SK-N-SH (cell line): ENCODE results near the gene TMEM132D. TPM values are rescaled to one million over a fixed set of nuclear protein-coding genes. Genes with fewer than 3 reads are reported as not detected.

ENCODE experiments used
- CTCF ChIA-PET: fragments of 300-600, 350-600 bp; formaldehyde crosslinking; extraction: SDS; loops from one replicate; lab custom pipeline; 2021; lab: Yijun Ruan, JAX
- POLR2A ChIA-PET: fragments of 350-600 bp; sonication (Branson Sonifier 250); formaldehyde crosslinking; extraction: SDS; loops from one replicate; lab custom pipeline; 2020; ENCODE audit warnings: antibody characterized with exemption, inconsistent platforms; lab: Yijun Ruan, JAX
- DNase-seq: peaks from one replicate; pipeline ENCODE4 v3.0.0; 2012
- H2AFZ ChIP-seq: fragments of 200-600 bp; sonication (generic); 2 replicates; pipeline ENCODE4 v1.8.1; 2016; ENCODE audit warnings: antibody characterized with exemption, mild to moderate bottlenecking, low read depth
- H3F3A ChIP-seq: fragments of 200-600 bp; sonication (generic); replicated peaks from 2 replicates; pipeline ENCODE3; 2016; ENCODE audit warnings: antibody characterized with exemption, mild to moderate bottlenecking; ENCODE audit not compliant: insufficient read depth
- H3K27ac ChIP-seq, 2 experiments: fragments of 200-500 bp in 1 of 2; fragments of 200-600 bp in 1 of 2; sonication (Bioruptor generic) in 1 of 2; sonication (generic), shearing (Covaris generic) in 1 of 2; 2 replicates each; pipeline versions ENCODE4 v1.5.1 to v1.6.1; 2014 to 2016; ENCODE audit warnings: low read depth in 2 of 2, inconsistent platforms in 1 of 2, low read length in 1 of 2, mild to moderate bottlenecking in 1 of 2, mixed read lengths in 1 of 2
- H3K27me3 ChIP-seq: fragments of 200-600 bp; sonication (generic), shearing (Covaris generic); 2 replicates; pipeline ENCODE4 v1.6.1; 2016; ENCODE audit warnings: mixed run types; ENCODE audit not compliant: insufficient read depth
- H3K36me3 ChIP-seq, 2 experiments: fragments of 200-500 bp in 1 of 2; fragments of 200-600 bp in 1 of 2; sonication (Bioruptor generic) in 1 of 2; sonication (generic) in 1 of 2; replicated peaks in 1 of 2; 2 replicates each; pipeline versions ENCODE3 to v1.5.1; 2014 to 2016; ENCODE audit warnings: low read length in 1 of 2, mild to moderate bottlenecking in 1 of 2; ENCODE audit not compliant: insufficient read depth in 2 of 2, control insufficient read depth in 1 of 2
- H3K4me1 ChIP-seq, 2 experiments: fragments of 200-500 bp in 1 of 2; fragments of 200-600 bp in 1 of 2; sonication (Bioruptor generic) in 1 of 2; sonication (generic), shearing (Covaris generic) in 1 of 2; 2 replicates each; pipeline versions ENCODE4 v1.5.1 to v1.6.1; 2014 to 2016; ENCODE audit warnings: low read depth in 1 of 2, low read length in 1 of 2, mixed run types in 1 of 2; ENCODE audit not compliant: insufficient read depth in 2 of 2, control insufficient read depth in 1 of 2
- H3K4me2 ChIP-seq: fragments of 200-600 bp; sonication (generic), shearing (Covaris generic); 2 replicates; pipeline ENCODE4 v1.6.1; 2017; ENCODE audit warnings: mixed run types
- H3K4me3 ChIP-seq, 2 experiments: fragments of 200-500 bp in 1 of 2; fragments of 200-600 bp in 1 of 2; sonication (Bioruptor generic) in 1 of 2; sonication (generic), shearing (Covaris generic) in 1 of 2; 2 replicates each; pipeline versions ENCODE4 v1.5.1 to v1.8.1; 2014 to 2016; ENCODE audit warnings: low read depth in 2 of 2, inconsistent platforms in 1 of 2, low read length in 1 of 2, mild to moderate bottlenecking in 1 of 2, mixed read lengths in 1 of 2, moderate library complexity in 1 of 2
- H3K79me2 ChIP-seq: fragments of 200-600 bp; sonication (generic); 2 replicates; pipeline ENCODE4 v1.8.1; 2017; ENCODE audit warnings: mild to moderate bottlenecking; ENCODE audit not compliant: insufficient read depth
- H3K9ac ChIP-seq: fragments of 200-600 bp; sonication (generic); 2 replicates; pipeline ENCODE4 v1.6.1; 2017; ENCODE audit warnings: mixed run types
- H3K9me2 ChIP-seq: fragments of 200-600 bp; sonication (generic); 2 replicates; pipeline ENCODE4 v1.6.1; 2017; ENCODE audit warnings: mixed run types
- H3K9me3 ChIP-seq: fragments of 200-600 bp; sonication (generic); 2 replicates; pipeline ENCODE4 v1.6.1; 2017; ENCODE audit warnings: mixed run types, mild to moderate bottlenecking, moderate library complexity
- H4K20me1 ChIP-seq: fragments of 200-600 bp; sonication (generic); 2 replicates; pipeline ENCODE4 v1.6.1; 2017; ENCODE audit warnings: mild to moderate bottlenecking, mixed run types; ENCODE audit not compliant: insufficient read depth
- CHD2 ChIP-seq: fragments of 150-350 bp; IDR thresholded peaks from 2 replicates; pipeline ENCODE4 v1.6.1; 2018; ENCODE audit warnings: low read length; ENCODE audit not compliant: partially characterized antibody
- EP300 ChIP-seq, 2 experiments: IDR thresholded peaks; 2 replicates each; pipeline versions ENCODE4 v1.4.0 to v1.6.1; 2012; ENCODE audit warnings: borderline replicate concordance in 1 of 2, low read depth in 1 of 2, low read length in 1 of 2
- EZH2phosphoT487 ChIP-seq: fragments of 200-600 bp; sonication (generic); IDR thresholded peaks from 2 replicates; pipeline ENCODE4 v1.6.1; 2017; ENCODE audit warnings: low read depth, mixed run types, mild to moderate bottlenecking, antibody characterized with exemption, moderate library complexity, borderline replicate concordance
- FOSL2 ChIP-seq: IDR thresholded peaks from 2 replicates; pipeline ENCODE4 v1.4.0; 2012; ENCODE audit warnings: low read depth, mild to moderate bottlenecking, moderate library complexity, borderline replicate concordance
- FOXJ3 ChIP-seq: sonication (generic); formaldehyde crosslinking; IDR thresholded peaks from 2 replicates; pipeline ENCODE4 v1.5.1; 2020; ENCODE audit warnings: mild to moderate bottlenecking, missing genetic modification reagents
- GATA2 ChIP-seq: sonication (generic); formaldehyde crosslinking; IDR thresholded peaks from 2 replicates; pipeline ENCODE4 v1.5.0; 2020; ENCODE audit warnings: mild to moderate bottlenecking, missing genetic modification reagents
- JUND ChIP-seq: IDR thresholded peaks from 2 replicates; pipeline ENCODE4 v1.4.0; 2012
- MEF2A ChIP-seq: IDR thresholded peaks from 2 replicates; pipeline ENCODE4 v1.4.0; 2012; ENCODE audit warnings: low read depth, borderline replicate concordance
- MXI1 ChIP-seq: IDR thresholded peaks from 2 replicates; pipeline ENCODE4 v1.6.1; 2012; ENCODE audit warnings: mild to moderate bottlenecking, low read depth, low read length, improper control_type of control experiment
- NFIC ChIP-seq: IDR thresholded peaks from 2 replicates; pipeline ENCODE4 v1.4.0; 2012; ENCODE audit warnings: borderline replicate concordance
- NRF1 ChIP-seq: IDR thresholded peaks from 2 replicates; pipeline ENCODE4 v1.6.1; 2012; ENCODE audit warnings: low read depth, mild to moderate bottlenecking, low read length
- POLR2AphosphoS5 ChIP-seq: IDR thresholded peaks from 2 replicates; pipeline ENCODE4 v1.6.1; 2012; ENCODE audit warnings: low read depth, low read length
- RAD21 ChIP-seq: IDR thresholded peaks from 2 replicates; pipeline ENCODE4 v1.6.1; 2012; ENCODE audit warnings: mild to moderate bottlenecking, low read length
- RCOR1 ChIP-seq: fragments of 150-350 bp; IDR thresholded peaks from 2 replicates; pipeline ENCODE4 v1.6.1; 2017; ENCODE audit warnings: antibody characterized with exemption, low read length
- SIN3A ChIP-seq: IDR thresholded peaks from 2 replicates; pipeline ENCODE4 v1.6.1; 2012; ENCODE audit warnings: low read depth, mild to moderate bottlenecking, low read length, moderate library complexity, borderline replicate concordance
- SMC3 ChIP-seq: IDR thresholded peaks from 2 replicates; pipeline ENCODE4 v1.6.1; 2012; ENCODE audit warnings: low read depth, low read length, improper control_type of control experiment
- TAF1 ChIP-seq: IDR thresholded peaks from 2 replicates; pipeline ENCODE4 v1.6.1; 2012; ENCODE audit warnings: low read depth, mild to moderate bottlenecking, low read length, moderate library complexity, borderline replicate concordance
- YY1 ChIP-seq: IDR thresholded peaks from 2 replicates; pipeline ENCODE4 v1.4.0; 2012; ENCODE audit warnings: low read depth, mild to moderate bottlenecking
- WGBS: methylation state at CpG from one replicate; pipeline ENCODE4 v1.1.6; 2017; ENCODE audit warnings: low lambda C conversion rate; 5-methylcytosine and 5-hydroxymethylcytosine counted together
- polyA plus RNA-seq, 3 experiments: library from polyadenylated mRNA; depleted of rRNA; stranded (reverse); fragments of >200 nt; gene quantifications; 2 replicates each; pipeline ENCODE4 v1.2.3, GENCODE V29; 2012
- TF ChIP-seq, protein P1 (sequence below): IDR thresholded peaks from 2 replicates; pipeline ENCODE4; 2012
- TF ChIP-seq, protein P2 (sequence below): IDR thresholded peaks from 2 replicates; pipeline ENCODE4 v1.4.0; 2012; ENCODE audit warnings: low read depth, borderline replicate concordance
- TF ChIP-seq, protein P3 (sequence below): IDR thresholded peaks from 2 replicates; pipeline ENCODE4 v1.4.0; 2012; ENCODE audit warnings: low read depth
- TF ChIP-seq, protein P4 (sequence below): IDR thresholded peaks from 2 replicates; pipeline ENCODE4 v1.4.0; 2012; ENCODE audit warnings: low read depth, borderline replicate concordance

TMEM132D gene
- polyA plus RNA-seq, 1 of the 3 experiments (the other 2 are of a cell fraction), result not detected

DNA sequence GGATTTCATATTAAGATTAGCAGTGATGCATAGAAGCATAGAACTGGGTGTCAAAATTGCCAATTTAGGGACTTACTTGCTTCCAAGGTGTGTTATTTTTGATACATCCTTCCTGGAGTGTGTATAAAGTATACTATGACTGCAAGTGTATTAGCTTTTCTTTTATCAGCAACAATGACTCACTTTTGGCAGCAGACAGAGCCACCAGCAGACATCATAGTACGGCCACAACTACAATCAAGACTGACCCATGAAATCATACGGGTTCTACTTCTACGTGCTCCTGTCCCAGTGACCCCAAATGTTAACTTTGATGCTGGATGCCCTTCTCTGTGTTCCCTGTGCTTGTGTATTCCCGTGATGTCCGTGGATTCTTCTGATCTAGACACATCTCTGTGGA lies 443.9 kb downstream of the TMEM132D start (continued):
- TF ChIP-seq, protein P1, sequence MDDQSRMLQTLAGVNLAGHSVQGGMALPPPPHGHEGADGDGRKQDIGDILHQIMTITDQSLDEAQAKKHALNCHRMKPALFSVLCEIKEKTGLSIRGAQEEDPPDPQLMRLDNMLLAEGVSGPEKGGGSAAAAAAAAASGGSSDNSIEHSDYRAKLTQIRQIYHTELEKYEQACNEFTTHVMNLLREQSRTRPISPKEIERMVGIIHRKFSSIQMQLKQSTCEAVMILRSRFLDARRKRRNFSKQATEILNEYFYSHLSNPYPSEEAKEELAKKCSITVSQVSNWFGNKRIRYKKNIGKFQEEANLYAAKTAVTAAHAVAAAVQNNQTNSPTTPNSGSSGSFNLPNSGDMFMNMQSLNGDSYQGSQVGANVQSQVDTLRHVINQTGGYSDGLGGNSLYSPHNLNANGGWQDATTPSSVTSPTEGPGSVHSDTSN, result no peak
- TF ChIP-seq, protein P2, sequence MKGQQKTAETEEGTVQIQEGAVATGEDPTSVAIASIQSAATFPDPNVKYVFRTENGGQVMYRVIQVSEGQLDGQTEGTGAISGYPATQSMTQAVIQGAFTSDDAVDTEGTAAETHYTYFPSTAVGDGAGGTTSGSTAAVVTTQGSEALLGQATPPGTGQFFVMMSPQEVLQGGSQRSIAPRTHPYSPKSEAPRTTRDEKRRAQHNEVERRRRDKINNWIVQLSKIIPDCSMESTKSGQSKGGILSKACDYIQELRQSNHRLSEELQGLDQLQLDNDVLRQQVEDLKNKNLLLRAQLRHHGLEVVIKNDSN, result no peak
- TF ChIP-seq MXI1 (no peak), SIN3A (no peak), SMC3 (no peak), POLR2AphosphoS5 (no peak)

DNA sequence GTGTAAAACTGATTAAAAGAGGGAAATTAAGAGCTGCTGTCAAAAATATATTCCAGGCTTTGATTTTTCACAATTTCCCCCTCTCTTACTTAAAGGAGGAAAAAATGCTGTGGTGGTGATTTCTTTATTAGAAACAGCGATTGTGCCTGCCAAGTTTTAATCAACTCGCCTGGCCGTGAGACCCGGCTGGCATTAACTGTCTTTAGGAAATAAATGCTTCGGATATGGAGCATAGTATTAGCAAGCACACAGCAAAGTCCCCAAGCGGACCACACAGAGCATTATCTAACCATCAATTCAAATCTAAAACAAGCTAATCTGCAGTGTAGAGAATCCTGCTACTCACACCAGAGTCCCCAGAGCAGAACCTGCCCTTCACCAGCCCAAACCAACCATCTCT lies 457.1 kb downstream of the TMEM132D start:
- H4K20me1 ChIP-seq, result no peaks in the 10 kb centered on the region
- no peak for TF ChIP-seq MXI1
- TF ChIP-seq YY1, result no peak
- no peak for TF ChIP-seq TAF1
- TF ChIP-seq FOXJ3 (CRISPR knock-in tag), result no peak
- no peak for TF ChIP-seq EP300 (IDR thresholded peaks at IDR 0.05; ENCODE audit: borderline replicate concordance in 1 of 2, low read depth in 1 of 2, low read length in 1 of 2)
- TF ChIP-seq MEF2A, result no peak
- no peak for TF ChIP-seq JUND
- no peak for TF ChIP-seq SMC3
- no peak for TF ChIP-seq NRF1
- TF ChIP-seq RAD21, result no peak
- H2AFZ ChIP-seq, result no peak overlapping the region
- 2% methylated on average over 6 of the region's 6 CpGs for WGBS
- no peak overlapping the region for H3K4me3 ChIP-seq
- H3K9me3 ChIP-seq, result no peaks in the 10 kb centered on the region; the same call in 1 of the 2 replicates
- no peaks in the 10 kb centered on the region for H3K9me2 ChIP-seq
- CTCF ChIA-PET, result no interaction called here
- H3K27me3 ChIP-seq, result no peaks in the 10 kb centered on the region
- no peaks in the 10 kb centered on the region for H3F3A ChIP-seq
- no peaks in the 10 kb centered on the region for H3K4me1 ChIP-seq
- H3K9ac ChIP-seq, result no peak overlapping the region
- H3K79me2 ChIP-seq, result no peaks in the 10 kb centered on the region
- H3K36me3 ChIP-seq, result no peaks in the 10 kb centered on the region
- H3K4me2 ChIP-seq, result no peak overlapping the region
- H3K27ac ChIP-seq, result no peak overlapping the region
- POLR2A ChIA-PET, result no interaction called here
- DNase-seq, result no peak

DNA sequence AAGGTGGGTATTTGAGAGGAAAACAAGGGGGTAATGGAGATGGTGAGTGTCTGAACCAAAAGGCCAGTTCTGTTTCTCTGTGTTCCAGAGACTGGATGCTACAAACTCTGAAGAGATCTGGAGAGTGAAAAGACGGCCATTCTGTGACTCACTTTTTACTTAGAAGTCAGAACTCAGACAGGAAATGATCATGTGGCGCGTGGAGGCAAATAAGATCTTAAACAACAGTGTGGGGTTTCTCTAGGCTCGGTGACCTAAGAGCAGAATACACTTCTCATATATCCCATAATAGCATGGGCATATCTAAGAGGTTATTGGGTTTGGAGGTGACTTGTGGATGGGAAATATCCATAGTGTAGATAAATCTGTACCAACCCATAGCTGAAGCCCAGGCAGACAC lies 463.5 kb downstream of the TMEM132D start:
- TF ChIP-seq EZH2phosphoT487 (no peak), YY1 (no peak), JUND (no peak), FOSL2 (no peak), POLR2AphosphoS5 (no peak), MXI1 (no peak), GATA2 (CRISPR knock-in tag) (no peak), CHD2 (no peak), MEF2A (no peak), NFIC (no peak), RCOR1 (no peak)
- TF ChIP-seq, protein P3, sequence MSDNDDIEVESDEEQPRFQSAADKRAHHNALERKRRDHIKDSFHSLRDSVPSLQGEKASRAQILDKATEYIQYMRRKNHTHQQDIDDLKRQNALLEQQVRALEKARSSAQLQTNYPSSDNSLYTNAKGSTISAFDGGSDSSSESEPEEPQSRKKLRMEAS, result no peak
- TF ChIP-seq, protein P4, sequence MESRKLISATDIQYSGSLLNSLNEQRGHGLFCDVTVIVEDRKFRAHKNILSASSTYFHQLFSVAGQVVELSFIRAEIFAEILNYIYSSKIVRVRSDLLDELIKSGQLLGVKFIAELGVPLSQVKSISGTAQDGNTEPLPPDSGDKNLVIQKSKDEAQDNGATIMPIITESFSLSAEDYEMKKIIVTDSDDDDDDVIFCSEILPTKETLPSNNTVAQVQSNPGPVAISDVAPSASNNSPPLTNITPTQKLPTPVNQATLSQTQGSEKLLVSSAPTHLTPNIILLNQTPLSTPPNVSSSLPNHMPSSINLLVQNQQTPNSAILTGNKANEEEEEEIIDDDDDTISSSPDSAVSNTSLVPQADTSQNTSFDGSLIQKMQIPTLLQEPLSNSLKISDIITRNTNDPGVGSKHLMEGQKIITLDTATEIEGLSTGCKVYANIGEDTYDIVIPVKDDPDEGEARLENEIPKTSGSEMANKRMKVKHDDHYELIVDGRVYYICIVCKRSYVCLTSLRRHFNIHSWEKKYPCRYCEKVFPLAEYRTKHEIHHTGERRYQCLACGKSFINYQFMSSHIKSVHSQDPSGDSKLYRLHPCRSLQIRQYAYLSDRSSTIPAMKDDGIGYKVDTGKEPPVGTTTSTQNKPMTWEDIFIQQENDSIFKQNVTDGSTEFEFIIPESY, result no peak
- Histone ChIP-seq H3K4me2 (no peak overlapping the region), H3K9ac (no peak overlapping the region), H3K27me3 (no peaks in the 10 kb centered on the region), H3F3A (no peaks in the 10 kb centered on the region), H4K20me1 (no peaks in the 10 kb centered on the region), H3K4me3 (no peak overlapping the region), H3K9me2 (no peaks in the 10 kb centered on the region), H3K27ac (no peak overlapping the region), H3K9me3 (no peaks in the 10 kb centered on the region; the same call in 1 of the 2 replicates), H2AFZ (no peak overlapping the region), H3K36me3 (no peaks in the 10 kb centered on the region), H3K4me1 (no peaks in the 10 kb centered on the region), H3K79me2 (no peaks in the 10 kb centered on the region)
- ChIA-PET POLR2A (no interaction called here), CTCF (no interaction called here)
- WGBS, result 22% methylated on average over 4 of the region's 4 CpGs
- DNase-seq, result no peak
